Transverse colon (tissue), 4 donors: Measurements from ENCODE around the gene PHF1. TPM values are rescaled to one million over a fixed set of nuclear protein-coding genes. Genes with fewer than 3 reads are reported as not detected.
A peak's percentile ranks its signal among the peaks of the same experiment; 100 is the strongest.
"Not testable (repeated sequence)": the region's sequence is repeated elsewhere in the genome, so short reads cannot be mapped to it uniquely, and the experiment has no call there.

Experiments used
- DNase-seq: peaks from one replicate; pipeline ENCODE4 v3.0.0-alpha.2; 2019
- H3K27ac ChIP-seq, 4 donors: fragments of 200-600 bp; sonication (generic); 2 replicates each; pipeline ENCODE4 v1.5.1; 2016 to 2018; ENCODE audit warnings: inconsistent platforms in 4 of 4
- H3K27me3 ChIP-seq: fragments of 200-600 bp; sonication (generic); 2 replicates; pipeline ENCODE4 v1.5.1; 2017; ENCODE audit warnings: inconsistent platforms
- H3K36me3 ChIP-seq, 4 donors: fragments of 200-600 bp; sonication (generic); 2 replicates each; pipeline ENCODE4 v1.5.1; 2017 to 2019; ENCODE audit warnings: inconsistent platforms in 4 of 4
- H3K4me1 ChIP-seq, 4 donors: fragments of 200-600 bp; sonication (generic); 2 replicates each; pipeline ENCODE4 v1.5.1; 2017 to 2020; ENCODE audit warnings: inconsistent platforms in 4 of 4
- H3K4me3 ChIP-seq, 4 donors: fragments of 200-600 bp; sonication (generic); 1 replicate in 1 of 4; 2 replicates in 3 of 4; pipeline versions ENCODE4 v1.5.1 to v1.6.1; 2017 to 2019; ENCODE audit warnings: inconsistent platforms in 4 of 4
- H3K9me3 ChIP-seq, 2 donors: fragments of 200-600 bp; sonication (generic); 2 replicates each; pipeline ENCODE4 v1.5.1; 2017 to 2019; ENCODE audit warnings: inconsistent platforms in 2 of 2
- EP300 ChIP-seq: sonication (generic); formaldehyde crosslinking; IDR thresholded peaks from one replicate; pipeline ENCODE4 v1.6.1; 2017; ENCODE audit warnings: antibody characterized with exemption, low read depth
- POLR2A ChIP-seq: fragments of 450-650 bp; IDR thresholded peaks from one replicate; pipeline ENCODE4 v1.6.1; 2016; ENCODE audit warnings: antibody characterized with exemption, mild to moderate bottlenecking, moderate library complexity
- POLR2AphosphoS5 ChIP-seq, 3 donors: sonication (generic); formaldehyde crosslinking; IDR thresholded peaks; one replicate each; pipeline ENCODE4 v1.6.1; 2016; ENCODE audit warnings: antibody characterized with exemption in 3 of 3
- WGBS, 2 donors: methylation state at CpG; one replicate each; pipeline ENCODE4 v1.1.5; 2018; ENCODE audit warnings: low coverage in 1 of 2; 5-methylcytosine and 5-hydroxymethylcytosine counted together
- in situ Hi-C, 4 donors: fragments of 200-750 bp; cut with MboI; loops; one replicate each; pipeline versions ENCODE4 v1.15.0 to v1.15.1; 2017; ENCODE audit warnings: low sequenced_read_pairs in 3 of 4, low pct_ligation_motif_present in 1 of 4, low pct_unique_long_range_greater_than_20kb in 1 of 4
- intact Hi-C: fragments of 100-400 bp; cut with DNase I; formaldehyde crosslinking; loops from one replicate; pipeline ENCODE4 v1.15.1; 2023; ENCODE audit warnings: low total_unique reads
- total RNA-seq, 4 donors: library from RNA; depleted of rRNA; stranded (reverse); fragments of >200 nt; gene quantifications; one replicate each; pipeline ENCODE4 v1.1.0, GENCODE V29; 2016
- TF ChIP-seq, protein P1 (sequence below), 5 experiments: fragments of 200-600 bp in 3 of 5; fragments of 450-650 bp in 2 of 5; sonication (generic) in 3 of 5; IDR thresholded peaks; 1 replicate in 2 of 5; 2 replicates in 3 of 5; pipeline ENCODE4 v1.5.1; 2016 to 2017; ENCODE audit warnings: antibody characterized with exemption in 5 of 5, inconsistent platforms in 3 of 5, mild to moderate bottlenecking in 2 of 5, moderate library complexity in 1 of 5

The PHF1 gene
- 100 to 1,000 TPM in 1 of 4 donors, 10 to 100 TPM in 3; 47.8 to 110 (median 48.4) TPM for total RNA-seq

GRCh38 chr6:33410711-33411631 is at the start of gene PHF1:
Gene PHF1, plus strand, starts transcription at chr6:33411014. Its CDS starts 1,250 bp downstream, at chr6:33412264.
- Histone ChIP-seq H3K4me3 (peak within 1 kb of the TSS; percentile 95 to 99 (median 96)), H3K4me1 (peaks cover 13 to 39% (median 25%) of the 10 kb centered on the region in 4 donors), H3K36me3 (peaks cover 0 to 23% (median 8%) of the 10 kb centered on the region in 4 donors), H3K27me3 (no peaks in the 10 kb centered on the region), H3K9me3 (no peaks in the 10 kb centered on the region), H3K27ac (peak within 1 kb of the TSS; percentile 97 to 99 (median 98))
- in situ Hi-C loops, result loop anchor here in 1 of 4 donors (25.0 kb wide), 1 partner anchor 449 kb away; the partner anchor contains the start of genes BRD2 and HLA-DMA
- peak; percentile 84 for DNase-seq
- peak in 2 of 3 donors; percentile 59 to 65 for TF ChIP-seq POLR2AphosphoS5 (IDR thresholded peaks at IDR 0.05)
- TF ChIP-seq POLR2A, result peak; percentile 60
- no peak for TF ChIP-seq EP300
- TF ChIP-seq, protein P1, sequence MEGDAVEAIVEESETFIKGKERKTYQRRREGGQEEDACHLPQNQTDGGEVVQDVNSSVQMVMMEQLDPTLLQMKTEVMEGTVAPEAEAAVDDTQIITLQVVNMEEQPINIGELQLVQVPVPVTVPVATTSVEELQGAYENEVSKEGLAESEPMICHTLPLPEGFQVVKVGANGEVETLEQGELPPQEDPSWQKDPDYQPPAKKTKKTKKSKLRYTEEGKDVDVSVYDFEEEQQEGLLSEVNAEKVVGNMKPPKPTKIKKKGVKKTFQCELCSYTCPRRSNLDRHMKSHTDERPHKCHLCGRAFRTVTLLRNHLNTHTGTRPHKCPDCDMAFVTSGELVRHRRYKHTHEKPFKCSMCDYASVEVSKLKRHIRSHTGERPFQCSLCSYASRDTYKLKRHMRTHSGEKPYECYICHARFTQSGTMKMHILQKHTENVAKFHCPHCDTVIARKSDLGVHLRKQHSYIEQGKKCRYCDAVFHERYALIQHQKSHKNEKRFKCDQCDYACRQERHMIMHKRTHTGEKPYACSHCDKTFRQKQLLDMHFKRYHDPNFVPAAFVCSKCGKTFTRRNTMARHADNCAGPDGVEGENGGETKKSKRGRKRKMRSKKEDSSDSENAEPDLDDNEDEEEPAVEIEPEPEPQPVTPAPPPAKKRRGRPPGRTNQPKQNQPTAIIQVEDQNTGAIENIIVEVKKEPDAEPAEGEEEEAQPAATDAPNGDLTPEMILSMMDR (IDR thresholded peaks at IDR 0.05), result peak in 1 of 5 experiments; percentile 12
- intact Hi-C loops, result loop anchor here (10.0 kb wide), 1 partner anchor 96 kb away; the partner anchor contains the start of genes TAPBP and ZBTB22
- WGBS, 2 donors, result 0% methylated on average over 38 of the region's 67 CpGs; no CpG with 5 or more reads in 1 of the 2 donors

DNA sequence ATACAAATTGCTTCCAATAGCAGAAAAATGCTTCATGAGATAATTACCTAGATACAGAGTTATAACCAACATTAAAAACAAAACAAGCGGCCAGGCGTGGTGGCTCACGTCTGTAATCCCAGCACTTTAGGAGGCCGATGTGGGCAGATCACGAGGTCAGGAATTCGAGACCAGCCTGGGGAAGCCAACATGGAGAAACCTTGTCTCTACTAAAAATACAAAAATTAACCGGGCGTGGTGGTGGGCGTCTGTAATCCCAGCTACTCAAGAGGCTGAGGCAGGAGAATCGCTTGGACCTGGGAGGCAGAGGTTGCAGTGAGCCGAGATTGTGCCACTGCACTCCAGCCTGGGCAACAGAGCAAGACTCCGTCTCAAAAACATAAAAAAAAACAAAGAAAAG is 47.3 kb upstream of the PHF1 start:
- in situ Hi-C loops, intact Hi-C loops, H3K9me3 ChIP-seq, H3K27ac ChIP-seq, H3K36me3 ChIP-seq, H3K27me3 ChIP-seq, DNase-seq, H3K4me1 ChIP-seq, H3K4me3 ChIP-seq: not testable (repeated sequence)
- WGBS, 2 donors, result 86 to 87% methylated on average over 7 to 12 of the region's 12 CpGs

DNA sequence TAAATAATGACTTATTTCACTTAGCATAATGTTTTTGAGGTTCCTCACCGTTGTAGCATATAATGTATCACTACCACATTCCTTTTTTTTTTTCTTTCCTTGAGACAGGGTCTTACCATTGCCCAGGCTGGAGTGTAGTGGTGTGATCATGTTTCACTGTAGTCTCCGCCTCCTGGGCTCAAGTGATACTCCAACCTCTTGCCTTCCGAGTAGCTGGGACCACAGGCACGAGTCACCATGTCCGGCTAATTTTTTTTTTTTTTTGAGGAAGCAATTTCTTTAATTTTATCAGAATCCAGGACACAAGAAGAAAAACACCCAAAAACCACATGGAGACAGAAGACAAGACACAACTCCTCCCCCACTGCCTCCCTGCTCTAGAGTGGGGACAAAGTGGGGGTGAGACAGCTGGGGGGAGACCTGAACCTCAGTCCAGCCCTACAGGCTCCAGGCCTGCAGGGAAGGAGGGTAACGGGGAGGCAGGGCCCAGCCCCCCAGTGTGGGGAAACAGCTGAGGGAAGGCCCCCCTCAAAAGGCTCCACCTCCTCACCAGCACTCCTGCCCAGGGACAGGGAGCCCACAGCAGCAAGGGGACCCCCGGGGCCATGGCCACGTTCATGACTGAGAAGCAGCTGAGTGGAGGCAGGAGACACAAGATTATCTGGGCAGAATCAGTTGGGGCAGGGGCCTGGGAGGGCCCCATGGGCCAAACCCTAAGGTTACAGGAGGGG is 46.2 kb upstream of the PHF1 start:
- in situ Hi-C loops, H3K9me3 ChIP-seq, DNase-seq, intact Hi-C loops, H3K36me3 ChIP-seq, H3K27me3 ChIP-seq, H3K4me3 ChIP-seq, H3K27ac ChIP-seq, H3K4me1 ChIP-seq: not testable (repeated sequence)
- WGBS, 2 donors, result 42 to 51% methylated on average over 5 to 7 of the region's 8 CpGs

GRCh38 chr6:33365206-33365971 is 45.4 kb upstream of the PHF1 start:
- H3K36me3 ChIP-seq, in situ Hi-C loops, H3K9me3 ChIP-seq, DNase-seq, H3K4me3 ChIP-seq, intact Hi-C loops, H3K27ac ChIP-seq, H3K4me1 ChIP-seq, H3K27me3 ChIP-seq: not testable (repeated sequence)
- 84% methylated on average over 10 of the region's 10 CpGs; no CpG with 5 or more reads in 1 of the 2 donors for WGBS, 2 donors

DNA sequence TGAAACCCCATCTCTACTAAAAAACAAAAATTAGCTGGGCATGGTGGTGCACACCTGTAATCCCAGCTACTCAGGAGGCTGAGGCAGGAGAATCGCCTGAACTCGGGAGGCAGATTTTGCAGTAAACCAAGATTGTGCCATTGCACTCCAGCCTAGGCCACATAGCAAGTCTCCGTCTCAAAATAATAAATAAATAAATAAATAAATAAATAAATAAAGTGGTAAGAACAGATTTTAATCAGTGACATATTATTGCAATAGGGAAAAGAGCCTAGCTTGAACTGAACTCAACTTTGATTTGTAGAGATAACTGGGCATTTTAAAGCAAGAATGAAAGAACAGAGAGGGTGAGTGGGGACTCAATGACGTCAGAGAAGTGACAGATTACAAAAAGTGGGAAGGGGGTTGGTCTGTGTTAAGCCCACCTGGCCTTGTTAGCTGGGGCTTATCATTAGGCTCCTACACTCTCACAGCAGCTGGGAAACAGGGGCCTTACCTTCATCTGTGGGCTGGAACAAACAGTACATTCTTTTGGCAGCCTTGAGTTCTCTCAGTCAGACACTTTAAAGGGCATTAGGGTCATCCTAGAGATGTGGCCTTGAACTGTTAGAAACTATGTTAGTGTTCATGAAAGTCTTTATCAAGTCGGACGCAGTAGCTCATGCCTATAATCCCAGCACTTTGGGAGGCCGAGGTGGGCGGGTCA is 43.7 kb upstream of the PHF1 start:
- H3K4me3 ChIP-seq, result no peak overlapping the region
- in situ Hi-C loops (no loop called here), intact Hi-C loops (no loop called here)
- no peaks in the 10 kb centered on the region for H3K36me3 ChIP-seq
- H3K27me3 ChIP-seq, result no peaks in the 10 kb centered on the region
- H3K9me3 ChIP-seq, result no peaks in the 10 kb centered on the region
- WGBS, 2 donors, result 83 to 89% methylated on average over 3 to 8 of the region's 8 CpGs
- no peaks in the 10 kb centered on the region for H3K4me1 ChIP-seq
- TF ChIP-seq EP300 (no peak), POLR2AphosphoS5 (IDR thresholded peaks at IDR 0.05) (no peak), POLR2A (no peak)
- TF ChIP-seq, protein P1 (IDR thresholded peaks at IDR 0.05), result no peak
- H3K27ac ChIP-seq, result no peak overlapping the region
- no peak for DNase-seq

DNA sequence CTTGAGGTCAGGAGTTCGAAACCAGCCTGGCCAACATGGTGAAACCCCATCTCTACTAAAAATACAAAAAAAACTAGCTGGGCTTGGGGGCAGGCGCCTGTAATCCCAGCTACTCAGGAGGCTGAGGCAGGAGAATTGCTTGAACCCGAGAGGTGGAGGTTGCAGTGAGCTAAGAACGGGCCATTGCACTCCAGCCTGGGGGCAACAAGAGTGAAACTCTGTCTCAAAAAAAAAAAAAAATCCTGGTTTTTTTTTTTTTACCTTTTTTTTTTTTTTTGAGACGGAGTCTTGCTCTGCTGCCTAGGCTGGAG is 43.1 kb upstream of the PHF1 start:
- 92% methylated on average over 5 of the region's 5 CpGs; no CpG with 5 or more reads in 1 of the 2 donors for WGBS, 2 donors
- H3K27me3 ChIP-seq, H3K4me3 ChIP-seq, DNase-seq, H3K36me3 ChIP-seq, in situ Hi-C loops, H3K9me3 ChIP-seq, H3K4me1 ChIP-seq, H3K27ac ChIP-seq, intact Hi-C loops: not testable (repeated sequence)

DNA sequence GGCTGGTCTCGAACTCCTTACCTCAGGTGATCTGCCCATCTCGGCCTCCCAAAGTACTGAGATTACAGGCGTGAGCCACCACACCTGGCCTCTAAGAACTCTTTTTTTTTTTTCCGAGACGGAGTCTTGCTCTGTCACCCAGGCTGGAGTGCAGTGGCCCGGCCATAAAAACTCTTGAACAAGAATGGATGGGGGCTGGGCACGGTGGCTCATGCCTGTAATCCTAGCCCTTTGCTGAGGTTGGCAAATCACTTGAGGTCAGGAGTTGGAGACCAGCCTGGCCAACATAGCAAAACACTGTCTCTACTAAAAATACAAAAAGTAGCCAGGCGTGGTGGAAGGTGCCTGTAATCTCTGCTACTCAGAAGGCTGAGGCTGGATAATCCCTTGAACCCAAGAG is 38.9 kb upstream of the PHF1 start:
- H3K27me3 ChIP-seq, H3K9me3 ChIP-seq, H3K4me3 ChIP-seq, intact Hi-C loops, H3K36me3 ChIP-seq, DNase-seq, in situ Hi-C loops, H3K27ac ChIP-seq: not testable (repeated sequence)
- H3K4me1 ChIP-seq, result peaks cover 0 to 21% (median 16%) of the 10 kb centered on the region in 4 donors
- WGBS, 2 donors, result 91% methylated on average over 8 of the region's 8 CpGs; no CpG with 5 or more reads in 1 of the 2 donors
